HG02970 (cell line): ENCODE results near the gene ADGRF4.

Experiments used
- ATAC-seq: cut with Tn5 transposase; IDR thresholded peaks from one replicate; pipeline ENCODE4 v1.9.1; 2021; ENCODE audit warnings: mild to moderate bottlenecking, moderate library complexity, moderate number of reproducible peaks; ENCODE audit not compliant: unreplicated experiment, low FRiP score

The ADGRF4 gene

GRCh38 chr6:47680051-47680450, 18.3 kb upstream of the ADGRF4 start:
- no peak for ATAC-seq

GRCh38 chr6:47680724-47681123, 17.7 kb upstream of the ADGRF4 start:
- no peak for ATAC-seq

DNA sequence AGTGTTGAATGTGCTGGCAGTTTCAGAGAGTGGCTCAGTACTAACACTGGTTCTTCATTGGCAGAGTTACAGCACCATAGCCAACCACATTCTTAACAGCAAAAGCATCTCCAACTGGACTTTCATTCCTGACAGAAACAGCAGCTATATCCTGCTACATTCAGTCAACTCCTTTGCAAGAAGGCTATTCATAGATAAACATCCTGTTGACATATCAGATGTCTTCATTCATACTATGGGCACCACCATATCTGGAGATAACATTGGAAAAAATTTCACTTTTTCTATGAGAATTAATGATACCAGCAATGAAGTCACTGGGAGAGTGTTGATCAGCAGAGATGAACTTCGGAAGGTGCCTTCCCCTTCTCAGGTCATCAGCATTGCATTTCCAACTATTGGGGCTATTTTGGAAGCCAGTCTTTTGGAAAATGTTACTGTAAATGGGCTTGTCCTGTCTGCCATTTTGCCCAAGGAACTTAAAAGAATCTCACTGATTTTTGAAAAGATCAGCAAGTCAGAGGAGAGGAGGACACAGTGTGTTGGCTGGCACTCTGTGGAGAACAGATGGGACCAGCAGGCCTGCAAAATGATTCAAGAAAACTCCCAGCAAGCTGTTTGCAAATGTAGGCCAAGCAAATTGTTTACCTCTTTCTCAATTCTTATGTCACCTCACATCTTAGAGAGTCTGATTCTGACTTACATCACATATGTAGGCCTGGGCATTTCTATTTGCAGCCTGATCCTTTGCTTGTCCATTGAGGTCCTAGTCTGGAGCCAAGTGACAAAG, 17.0 kb upstream of the ADGRF4 start:
- no peak for ATAC-seq

GRCh38 chr6:47686411-47686810, 12.0 kb upstream of the ADGRF4 start:
- no peak for ATAC-seq

GRCh38 chr6:47687432-47687831, 10.9 kb upstream of the ADGRF4 start:
- no peak for ATAC-seq

DNA sequence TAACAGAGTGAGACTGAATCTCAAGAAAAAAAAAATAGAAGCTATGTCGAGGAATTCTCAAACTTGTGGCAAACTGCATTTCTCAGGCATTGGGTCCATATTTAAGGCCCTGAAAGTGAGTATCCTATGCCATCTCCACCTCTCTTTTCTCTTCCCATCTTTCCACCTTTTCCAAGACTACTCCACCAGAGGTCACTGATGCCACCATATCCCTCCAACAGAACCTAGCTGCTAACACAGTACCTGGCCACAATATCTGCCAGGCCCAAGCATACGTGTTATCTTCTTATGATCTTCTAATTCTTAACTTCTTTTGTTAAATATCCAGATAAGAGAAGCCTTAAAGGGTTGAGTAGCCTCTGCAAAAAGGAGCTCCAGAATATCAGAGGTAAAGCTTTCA, 8.2 kb upstream of the ADGRF4 start:
- no peak for ATAC-seq

DNA sequence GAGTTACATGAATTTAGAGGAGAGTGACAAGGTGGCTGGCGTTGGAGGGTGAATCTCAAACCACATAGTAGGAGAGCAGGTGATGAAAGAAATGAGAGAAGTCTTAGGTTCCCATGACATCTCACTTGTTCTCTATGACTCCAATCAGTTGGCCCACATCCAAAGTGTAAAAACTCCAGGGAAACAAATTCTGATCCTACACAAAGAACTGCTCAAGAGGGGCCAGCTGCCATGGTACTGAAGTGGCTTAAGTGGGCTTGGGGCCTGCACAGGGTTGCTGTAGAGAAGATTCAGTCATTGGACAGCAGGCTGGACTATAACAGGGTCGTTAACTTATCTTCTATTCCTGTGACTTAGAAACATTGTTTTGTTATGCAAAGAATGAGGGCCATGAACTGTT, 7.6 kb upstream of the ADGRF4 start:
- ATAC-seq, result no peak

DNA sequence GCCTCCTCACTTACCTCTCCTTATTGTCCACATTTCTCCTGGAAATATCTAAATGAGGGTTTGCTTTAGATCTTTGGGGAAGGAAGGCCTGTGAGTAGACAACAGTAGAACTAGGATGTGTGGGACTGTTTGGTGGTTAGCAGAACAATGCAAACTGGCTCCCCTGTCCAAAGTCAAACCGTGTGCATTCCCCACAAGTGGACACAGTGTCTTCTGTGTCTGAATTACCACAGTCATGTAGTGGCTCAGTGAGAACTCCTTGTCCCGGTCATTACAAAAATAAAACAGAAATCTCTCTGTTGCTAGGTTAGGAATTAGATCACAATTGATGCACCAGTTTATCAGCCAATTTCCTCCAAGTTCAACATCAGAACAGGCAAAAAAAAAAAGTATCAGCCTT, 455 bp upstream of the ADGRF4 start:
- no peak for ATAC-seq

- no peak for ATAC-seq
Measured at GRCh38 chr6:47700053-47700452, 1.7 kb downstream of the ADGRF4 start.

DNA sequence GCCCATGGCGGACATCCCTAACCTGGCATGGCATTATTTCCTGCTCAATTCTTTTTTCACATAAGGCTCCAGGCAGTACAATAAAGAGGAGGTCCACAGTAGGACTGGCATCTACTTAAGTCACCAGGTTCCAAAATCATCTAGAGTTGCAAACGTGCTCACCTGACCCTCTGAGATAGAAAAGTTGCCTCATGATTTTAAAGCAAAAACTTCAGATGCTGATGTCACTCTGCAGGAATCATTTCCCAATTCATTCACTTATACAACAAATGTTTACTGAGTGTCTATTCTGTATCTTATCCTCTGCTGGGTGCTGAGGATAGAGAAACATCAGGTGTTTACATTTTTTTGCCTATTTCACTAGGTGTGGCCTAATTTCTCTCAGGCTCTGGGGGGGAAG, 2.2 kb downstream of the ADGRF4 start:
- ATAC-seq, result no peak

DNA sequence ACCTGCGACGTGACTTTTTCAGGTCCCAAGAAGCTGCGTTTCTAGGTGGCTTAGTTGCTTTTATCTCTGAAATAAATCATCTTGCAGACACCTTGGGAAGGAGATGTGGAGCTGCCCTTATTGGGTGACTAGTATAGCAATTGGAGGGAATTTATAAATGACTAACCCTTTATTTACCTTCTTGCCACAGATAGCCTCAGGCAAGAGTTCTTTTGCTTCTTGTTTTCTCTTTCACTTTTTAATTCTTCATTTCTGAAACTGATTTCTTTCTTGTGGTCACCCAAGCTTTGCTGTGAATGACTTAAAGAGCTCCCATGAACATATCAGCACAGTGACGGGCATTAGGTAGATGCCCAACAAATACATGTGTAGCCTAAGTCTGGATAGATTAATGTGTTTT, 3.0 kb downstream of the ADGRF4 start:
- ATAC-seq, result peak; percentile 81

DNA sequence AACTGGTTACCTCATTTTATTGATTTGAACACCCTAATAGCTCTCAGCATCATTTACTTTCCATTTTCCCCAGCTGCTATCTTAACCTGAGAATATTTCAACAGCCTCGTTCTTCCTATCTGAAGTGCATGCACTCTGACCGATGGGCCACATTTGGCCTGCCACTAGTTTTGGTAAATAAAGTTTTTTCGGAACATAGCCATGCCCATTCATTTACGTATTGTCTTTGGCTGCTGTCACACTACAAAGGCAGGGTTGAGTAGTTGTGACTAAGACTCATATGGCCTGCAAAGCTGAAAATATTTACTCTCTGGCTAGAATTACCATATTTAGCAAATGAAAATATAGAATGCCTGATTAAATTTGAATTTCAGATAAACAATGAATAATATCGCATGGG, 10.8 kb downstream of the ADGRF4 start:
- ATAC-seq, result no peak

DNA sequence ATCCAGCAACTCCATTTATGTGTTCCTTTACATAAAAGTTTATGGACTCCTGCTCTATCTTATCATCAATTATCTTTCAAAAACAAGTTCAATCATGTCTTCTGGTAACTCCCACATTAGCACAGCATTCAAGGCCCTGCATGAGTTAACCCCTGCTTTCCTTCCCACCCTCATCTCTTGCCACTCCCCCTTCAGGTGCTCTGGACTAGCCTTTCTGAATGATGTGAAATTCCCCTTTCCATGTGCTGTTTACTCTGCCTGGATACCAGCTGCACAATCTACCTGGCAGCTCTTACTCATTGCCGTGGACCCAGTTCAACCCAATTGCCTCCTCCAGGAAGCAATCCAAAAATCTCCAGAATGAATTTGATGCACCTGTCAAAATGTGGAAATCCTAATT, 11.9 kb downstream of the ADGRF4 start:
- ATAC-seq, result no peak

- ATAC-seq, result no peak
Measured at GRCh38 chr6:47713200-47713599, 14.8 kb downstream of the ADGRF4 start.

GRCh38 chr6:47714802-47715201, 16.4 kb downstream of the ADGRF4 start:
- ATAC-seq, result no peak

DNA sequence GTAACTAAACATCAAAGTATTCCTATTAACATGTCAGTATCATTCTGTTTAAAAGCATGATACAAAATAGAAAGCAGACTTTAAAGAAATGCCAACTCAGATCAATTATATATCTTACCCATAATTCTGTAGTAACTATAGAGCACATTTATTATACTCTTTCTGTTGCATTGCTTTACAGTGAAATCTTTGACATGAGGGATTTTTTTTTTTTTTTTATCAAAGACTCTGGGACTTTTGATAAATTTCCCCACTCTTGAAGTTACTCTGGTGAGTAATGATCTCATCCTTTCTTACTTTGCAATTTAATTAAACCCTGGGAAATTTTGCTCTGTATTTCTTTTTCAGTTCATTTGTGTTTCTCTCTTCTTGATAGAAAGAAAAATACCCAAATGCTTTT, 17.4 kb downstream of the ADGRF4 start:
- ATAC-seq, result no peak

GRCh38 chr6:47716207-47716606, 17.8 kb downstream of the ADGRF4 start:
- ATAC-seq, result no peak

DNA sequence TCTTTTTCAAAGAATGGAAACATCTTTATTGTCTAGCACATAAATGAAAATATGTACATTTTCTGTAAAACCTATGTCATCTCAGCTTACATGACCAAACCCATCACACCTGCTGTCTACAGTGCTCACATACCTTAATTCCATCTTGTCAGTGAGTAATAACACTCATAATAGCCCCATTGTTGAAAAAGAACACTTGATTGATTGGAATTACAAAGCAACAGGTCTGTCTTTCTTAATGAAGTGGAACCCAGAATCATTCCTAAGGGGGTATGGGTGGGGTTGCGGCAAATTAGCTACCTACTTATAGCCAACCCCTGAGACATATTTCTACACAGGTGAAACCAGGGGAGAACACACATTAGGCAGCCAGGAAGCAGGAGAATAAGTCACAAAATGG, 20.2 kb downstream of the ADGRF4 start:
- no peak for ATAC-seq

- no peak for ATAC-seq
Measured at GRCh38 chr6:47721189-47721588, 22.8 kb downstream of the ADGRF4 start.

DNA sequence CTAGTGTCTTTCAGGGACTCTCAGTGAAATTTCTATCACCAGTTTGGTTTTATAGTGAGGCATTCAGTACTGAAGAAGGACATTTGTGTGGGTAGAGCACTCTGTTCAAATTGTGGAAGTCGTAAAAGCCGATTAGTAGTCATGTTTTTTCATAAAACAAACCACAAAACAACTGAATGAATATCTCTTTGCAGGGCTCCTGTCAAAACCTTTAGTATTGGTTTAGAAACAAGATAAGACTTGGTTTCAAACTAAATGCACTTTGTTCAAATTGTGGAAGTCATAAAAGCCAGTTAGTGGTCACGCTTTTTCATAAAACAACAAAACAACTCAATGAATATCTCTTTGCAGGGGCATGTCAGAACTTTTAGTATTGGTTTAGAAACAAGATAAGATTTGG, 23.8 kb downstream of the ADGRF4 start:
- ATAC-seq, result no peak

- no peak for ATAC-seq
Measured at GRCh38 chr6:47724300-47724699, 25.9 kb downstream of the ADGRF4 start.

DNA sequence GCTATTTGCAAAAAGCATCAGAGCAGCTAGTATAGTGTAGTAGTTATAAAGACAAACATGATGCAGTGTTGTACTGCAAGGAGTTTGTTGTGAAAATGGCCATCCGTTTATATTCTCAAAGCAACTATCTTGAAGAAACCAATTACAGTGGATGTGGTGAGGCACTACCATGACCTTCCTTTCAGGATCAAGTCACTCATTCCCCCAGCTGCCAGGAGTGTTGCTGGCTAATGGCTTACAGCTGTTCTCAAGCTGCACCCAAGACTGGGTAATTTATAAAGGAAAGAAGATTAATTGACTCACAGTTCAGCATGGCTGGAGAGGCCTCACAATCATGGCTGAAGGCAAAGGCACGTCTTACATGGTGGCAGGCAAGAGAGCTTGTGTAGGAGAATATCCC, 29.0 kb downstream of the ADGRF4 start:
- ATAC-seq, result no peak

- no peak for ATAC-seq
Measured at GRCh38 chr6:47729019-47729418, 30.6 kb downstream of the ADGRF4 start.
